HG03565 (cell line): ENCODE data around the gene CDK7.
A peak's percentile ranks its signal among the peaks of the same experiment; 100 is the strongest.
"Not testable (repeated sequence)": the region's sequence is repeated elsewhere in the genome, so short reads cannot be mapped to it uniquely, and the experiment has no call there.

Source experiments
- ATAC-seq: cut with Tn5 transposase; IDR thresholded peaks from one replicate; pipeline ENCODE4 v1.9.1; 2021; ENCODE audit warnings: mild to moderate bottlenecking, moderate library complexity; ENCODE audit not compliant: unreplicated experiment

CDK7 gene

GRCh38 chr5:69234457-69235268 lies at the start of gene CDK7:
Gene CDK7 (plus strand): TSS chr5:69234886. CDS start chr5:69234976, 90 bp downstream.
- ATAC-seq: peak; percentile 96

- no peak for ATAC-seq
These were observed 47.3 kb upstream of the CDK7 start for GRCh38 chr5:69187342-69187741.

- peak; percentile 5 for ATAC-seq
These were observed 45.9 kb upstream of the CDK7 start for GRCh38 chr5:69188811-69189161.

GRCh38 chr5:69189162-69190086 lies 45.3 kb upstream of the CDK7 start, which contains the start of gene CENPH:
Gene CENPH (plus strand): TSS chr5:69189583. CDS start chr5:69189635, 52 bp downstream.
- peak; percentile 65 for ATAC-seq

GRCh38 chr5:69202497-69202896 lies 32.2 kb upstream of the CDK7 start:
- ATAC-seq: no peak

- ATAC-seq: no peak
These were observed 28.0 kb upstream of the CDK7 start for GRCh38 chr5:69206528-69207190.

- ATAC-seq: no peak
These were observed 25.1 kb upstream of the CDK7 start for GRCh38 chr5:69209602-69210001.

- no peak for ATAC-seq
These were observed 23.5 kb upstream of the CDK7 start for GRCh38 chr5:69211200-69211599.

GRCh38 chr5:69212022-69212421 lies 22.7 kb upstream of the CDK7 start:
- ATAC-seq: no peak

- ATAC-seq: no peak
These were observed 21.0 kb upstream of the CDK7 start for GRCh38 chr5:69213513-69214215.

GRCh38 chr5:69217151-69217511 lies 17.6 kb upstream of the CDK7 start:
- ATAC-seq: no peak

GRCh38 chr5:69217548-69218526 lies 16.8 kb upstream of the CDK7 start:
- peak; percentile 78 for ATAC-seq

- ATAC-seq: no peak
These were observed 14.7 kb upstream of the CDK7 start for GRCh38 chr5:69219939-69220338.

GRCh38 chr5:69220371-69220770 lies 14.3 kb upstream of the CDK7 start:
- ATAC-seq: not testable (repeated sequence)

- ATAC-seq: not testable (repeated sequence)
These were observed 13.9 kb upstream of the CDK7 start for GRCh38 chr5:69220833-69221232.

- no peak for ATAC-seq
These were observed 10.2 kb upstream of the CDK7 start for GRCh38 chr5:69224520-69224919.

GRCh38 chr5:69225860-69226259 lies 8.8 kb upstream of the CDK7 start:
- no peak for ATAC-seq

- no peak for ATAC-seq
These were observed 4.5 kb upstream of the CDK7 start for GRCh38 chr5:69230181-69230580.

- ATAC-seq: no peak
These were observed 3.4 kb upstream of the CDK7 start for GRCh38 chr5:69231281-69231680.
